Measurements from ENCODE around the gene TMEM183A. TPM values are rescaled to one million over a fixed set of nuclear protein-coding genes. Genes with fewer than 3 reads are reported as not detected.
"Not testable (repeated sequence)": the region's sequence is repeated elsewhere in the genome, so short reads cannot be mapped to it uniquely, and the experiment has no call there.

Gene TMEM183A
- total and polyA plus RNA-seq, 4 donors: 29.4 to 63.9 (median 51.7) TPM

DNA sequence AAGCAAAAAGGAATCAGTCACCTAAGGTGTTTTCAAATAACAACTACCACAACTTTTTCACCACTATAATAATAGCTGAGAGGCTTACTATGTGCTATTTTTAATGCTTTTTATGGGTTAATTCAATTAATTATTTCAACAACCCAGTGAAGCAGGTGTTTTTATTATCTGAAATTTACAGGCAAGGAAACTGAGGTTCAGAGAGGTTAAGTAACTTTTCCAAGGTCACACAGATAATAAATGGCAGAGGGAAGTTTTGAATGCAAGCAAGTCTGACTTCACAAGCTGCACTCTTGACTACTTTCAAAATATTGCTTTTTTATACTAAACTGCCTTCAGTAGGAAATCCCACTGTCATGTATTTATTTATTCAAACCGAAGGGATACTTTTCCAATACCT, 4.2 kb upstream of the TMEM183A start:
- no peaks in the 10 kb centered on the region for H3K9me3 ChIP-seq (ENCODE audit: control insufficient read depth in 4 of 4, insufficient read depth in 3 of 4, low read length in 3 of 4)
- no peak overlapping the region for H3K9ac ChIP-seq (ENCODE audit: insufficient read depth in 1 of 2, low read length in 2 of 2)
- WGBS, 2 donors: 84 to 95% methylated on average over 1 of the region's 1 CpG
- DNase-seq: no peak
- TF ChIP-seq CTCF (IDR thresholded peaks at IDR 0.05; ENCODE audit: control extremely low read depth, extremely low read depth): no peak
- H3K4me3 ChIP-seq: no peak overlapping the region
- peaks cover 0 to 3% (median 0%) of the 10 kb centered on the region in 3 donors for H3K27me3 ChIP-seq (ENCODE audit: control insufficient read depth in 3 of 3, insufficient read depth in 3 of 3, low read length in 2 of 3)
- H3K36me3 ChIP-seq (ENCODE audit: control insufficient read depth in 4 of 4, insufficient read depth in 4 of 4, low read length in 4 of 4): no peaks in the 10 kb centered on the region
- H3K4me1 ChIP-seq (ENCODE audit: control insufficient read depth in 5 of 5, insufficient read depth in 5 of 5, low read length in 5 of 5): peaks cover 0 to 1% (median 0%) of the 10 kb centered on the region in 5 donors
- no peak overlapping the region for H3K27ac ChIP-seq (ENCODE audit: low read depth in 1 of 2, low read length in 1 of 2)
- no peak for ATAC-seq (ENCODE audit: insufficient read depth, low FRiP score)

DNA sequence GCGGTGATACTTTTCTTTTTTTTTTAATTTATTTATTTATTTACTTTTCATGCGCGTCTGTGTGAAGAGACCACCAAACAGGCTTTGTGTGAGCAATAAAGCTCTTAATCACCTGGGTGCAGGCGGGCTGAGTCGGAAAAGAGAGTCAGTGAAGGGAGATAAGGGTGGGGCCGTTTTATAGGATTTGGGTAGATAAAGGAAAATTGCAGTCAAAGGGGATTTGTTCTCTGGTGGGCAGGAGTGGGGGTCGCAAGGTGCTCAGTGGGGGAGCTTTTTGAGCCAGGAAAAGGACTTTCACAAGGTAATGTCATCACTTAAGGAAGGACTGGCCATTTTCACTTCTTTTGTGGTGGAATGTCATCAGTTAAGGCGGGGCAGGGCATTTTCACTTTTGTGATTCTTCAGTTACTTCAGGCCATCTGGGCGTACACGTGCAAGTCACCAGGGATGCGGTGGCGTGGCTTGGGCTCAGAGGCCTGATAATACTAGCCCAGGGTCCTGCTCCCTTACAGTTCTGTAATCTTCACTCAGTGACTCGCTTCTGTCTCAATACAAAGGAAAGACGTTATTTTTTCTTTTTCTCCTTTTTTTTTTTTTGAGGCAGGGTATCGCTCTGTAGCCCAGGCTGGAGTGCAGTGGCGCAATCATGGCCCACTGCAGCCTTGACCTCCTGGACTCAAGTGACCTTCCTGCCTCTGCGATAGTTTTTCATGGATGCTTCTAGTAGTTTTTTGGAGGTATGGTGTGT, 1.6 kb upstream of the TMEM183A start:
- H3K9ac ChIP-seq (ENCODE audit: insufficient read depth in 1 of 2, low read length in 2 of 2); H3K4me1 ChIP-seq (ENCODE audit: control insufficient read depth in 5 of 5, insufficient read depth in 5 of 5, low read length in 5 of 5); DNase-seq; H3K9me3 ChIP-seq (ENCODE audit: control insufficient read depth in 4 of 4, insufficient read depth in 3 of 4, low read length in 3 of 4); ATAC-seq (ENCODE audit: insufficient read depth, low FRiP score); H3K27ac ChIP-seq (ENCODE audit: low read depth in 1 of 2, low read length in 1 of 2); H3K4me3 ChIP-seq; H3K27me3 ChIP-seq (ENCODE audit: control insufficient read depth in 3 of 3, insufficient read depth in 3 of 3, low read length in 2 of 3): not testable (repeated sequence)
- H3K36me3 ChIP-seq (ENCODE audit: control insufficient read depth in 4 of 4, insufficient read depth in 4 of 4, low read length in 4 of 4): peaks cover 3 to 16% (median 4%) of the 10 kb centered on the region in 4 donors
- 69 to 80% methylated on average over 17 of the region's 17 CpGs for WGBS, 2 donors

DNA sequence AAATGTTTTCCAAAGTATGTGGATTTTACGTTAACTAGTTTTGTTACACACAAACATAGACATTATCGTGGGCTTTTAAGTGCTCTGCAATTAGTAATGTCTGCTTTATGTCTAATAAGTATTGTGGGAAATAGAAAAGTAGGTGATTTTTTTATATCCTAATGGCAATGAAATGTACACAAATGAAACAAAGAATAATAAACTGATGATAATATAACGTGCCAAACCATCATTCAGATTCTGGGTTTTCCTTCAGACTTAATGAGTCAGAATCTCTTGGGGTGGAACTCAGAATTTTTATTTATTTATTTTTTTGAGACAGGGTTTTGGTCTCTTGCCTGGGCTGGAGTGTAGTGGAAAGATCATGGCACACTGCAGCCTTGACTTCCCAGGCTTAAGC, 2.0 kb downstream of the TMEM183A start:
- 94 to 96% methylated on average over 3 of the region's 3 CpGs for WGBS, 2 donors
- Histone ChIP-seq H3K4me1 (ENCODE audit: control insufficient read depth in 5 of 5, insufficient read depth in 5 of 5, low read length in 5 of 5) (peaks cover 0 to 9% (median 2%) of the 10 kb centered on the region in 5 donors), H3K36me3 (ENCODE audit: control insufficient read depth in 4 of 4, insufficient read depth in 4 of 4, low read length in 4 of 4) (peaks cover 7 to 34% (median 17%) of the 10 kb centered on the region in 4 donors), H3K4me3 (no peak overlapping the region), H3K27ac (ENCODE audit: low read depth in 1 of 2, low read length in 1 of 2) (no peak overlapping the region), H3K9me3 (ENCODE audit: control insufficient read depth in 4 of 4, insufficient read depth in 3 of 4, low read length in 3 of 4) (no peaks in the 10 kb centered on the region), H3K9ac (ENCODE audit: insufficient read depth in 1 of 2, low read length in 2 of 2) (no peak overlapping the region), H3K27me3 (ENCODE audit: control insufficient read depth in 3 of 3, insufficient read depth in 3 of 3, low read length in 2 of 3) (no peaks in the 10 kb centered on the region)
- TF ChIP-seq CTCF (IDR thresholded peaks at IDR 0.05; ENCODE audit: control extremely low read depth, extremely low read depth): no peak
- DNase-seq (no peak), ATAC-seq (ENCODE audit: insufficient read depth, low FRiP score) (no peak)

DNA sequence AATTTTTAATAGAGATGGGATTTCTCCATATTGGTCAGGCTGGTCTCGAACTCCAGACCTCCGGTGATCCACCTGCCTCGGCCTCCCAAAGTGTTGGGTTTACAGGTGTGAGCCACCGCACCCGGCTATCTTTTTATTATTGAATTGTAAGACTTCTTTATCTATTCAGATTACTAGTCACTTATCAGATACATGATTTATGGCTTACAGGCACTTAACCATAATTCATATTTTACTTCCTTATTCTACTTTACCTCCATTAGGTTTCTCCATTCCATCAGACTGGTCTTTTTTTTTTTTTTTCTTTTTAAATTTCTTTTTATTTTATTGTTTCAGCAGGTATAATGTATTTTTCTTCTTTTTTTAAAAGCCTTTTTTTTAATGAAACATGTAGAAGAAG, 4.4 kb downstream of the TMEM183A start:
- H3K27ac ChIP-seq (ENCODE audit: low read depth in 1 of 2, low read length in 1 of 2): no peak overlapping the region
- H3K27me3 ChIP-seq (ENCODE audit: control insufficient read depth in 3 of 3, insufficient read depth in 3 of 3, low read length in 2 of 3): no peaks in the 10 kb centered on the region
- peaks cover 0 to 9% (median 2%) of the 10 kb centered on the region in 5 donors for H3K4me1 ChIP-seq (ENCODE audit: control insufficient read depth in 5 of 5, insufficient read depth in 5 of 5, low read length in 5 of 5)
- no peaks in the 10 kb centered on the region for H3K9me3 ChIP-seq (ENCODE audit: control insufficient read depth in 4 of 4, insufficient read depth in 3 of 4, low read length in 3 of 4)
- H3K36me3 ChIP-seq (ENCODE audit: control insufficient read depth in 4 of 4, insufficient read depth in 4 of 4, low read length in 4 of 4): peaks cover 11 to 56% (median 33%) of the 10 kb centered on the region in 4 donors
- no peak for TF ChIP-seq CTCF (IDR thresholded peaks at IDR 0.05; ENCODE audit: control extremely low read depth, extremely low read depth)
- no peak overlapping the region for H3K4me3 ChIP-seq
- no peak overlapping the region for H3K9ac ChIP-seq (ENCODE audit: insufficient read depth in 1 of 2, low read length in 2 of 2)
- ATAC-seq (ENCODE audit: insufficient read depth, low FRiP score): no peak
- DNase-seq: no peak
- 94 to 97% methylated on average over 5 of the region's 5 CpGs for WGBS, 2 donors
